Nephron (organoid): ENCODE measurements around the gene ADD3.

Experiments used
- H3K27ac Mint-ChIP-seq, 3 experiments: 2 replicates each; pipeline ENCODE4 v1.8.0; 2020; ENCODE audit warnings: mixed read lengths in 3 of 3, mild to moderate bottlenecking in 2 of 3, moderate library complexity in 1 of 3
- H3K27me3 Mint-ChIP-seq: 2 replicates; pipeline ENCODE4 v1.8.0; 2021; ENCODE audit warnings: low read depth, mild to moderate bottlenecking, moderate library complexity, mixed read lengths
- H3K36me3 Mint-ChIP-seq: 2 replicates; pipeline ENCODE4 v1.8.0; 2020; ENCODE audit warnings: low read depth, mixed read lengths
- H3K4me1 Mint-ChIP-seq: 2 replicates; pipeline ENCODE4 v1.8.0; 2020; ENCODE audit warnings: mixed read lengths
- H3K4me3 Mint-ChIP-seq, 3 experiments: 2 replicates each; pipeline ENCODE4 v1.8.0; 2020; ENCODE audit warnings: mild to moderate bottlenecking in 3 of 3, mixed read lengths in 3 of 3, moderate library complexity in 2 of 3
- H3K9me3 Mint-ChIP-seq: 2 replicates; pipeline ENCODE4 v1.8.0; 2020; ENCODE audit warnings: mixed read lengths
- TF ChIP-seq, protein P1 (sequence below), 3 experiments: fragments of 200-600 bp; sonication (generic); IDR thresholded peaks; one replicate each; pipeline ENCODE4 v1.5.0; 2021; ENCODE audit warnings: antibody characterized with exemption in 3 of 3; ENCODE audit not compliant: unreplicated experiment in 3 of 3

Gene ADD3

DNA sequence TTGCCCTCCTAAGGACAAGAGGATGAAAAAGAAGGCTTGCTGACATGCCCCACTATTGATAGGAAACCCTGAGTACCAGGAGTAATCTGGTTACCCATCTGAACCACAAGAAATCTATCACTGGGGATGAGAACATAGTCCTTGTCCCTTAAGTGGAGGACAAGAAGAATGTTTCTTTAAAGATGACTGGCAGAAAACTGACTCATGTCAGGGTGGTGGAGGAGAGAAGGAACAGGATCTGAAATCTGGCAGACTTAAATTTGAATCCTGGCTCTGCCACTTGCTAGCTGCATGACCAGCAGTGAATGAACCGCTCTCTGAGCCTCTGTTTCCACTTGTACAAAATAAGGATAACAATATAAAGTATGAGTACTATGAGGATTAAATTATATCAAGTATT is 45.5 kb upstream of the ADD3 start:
- TF ChIP-seq, protein P1, sequence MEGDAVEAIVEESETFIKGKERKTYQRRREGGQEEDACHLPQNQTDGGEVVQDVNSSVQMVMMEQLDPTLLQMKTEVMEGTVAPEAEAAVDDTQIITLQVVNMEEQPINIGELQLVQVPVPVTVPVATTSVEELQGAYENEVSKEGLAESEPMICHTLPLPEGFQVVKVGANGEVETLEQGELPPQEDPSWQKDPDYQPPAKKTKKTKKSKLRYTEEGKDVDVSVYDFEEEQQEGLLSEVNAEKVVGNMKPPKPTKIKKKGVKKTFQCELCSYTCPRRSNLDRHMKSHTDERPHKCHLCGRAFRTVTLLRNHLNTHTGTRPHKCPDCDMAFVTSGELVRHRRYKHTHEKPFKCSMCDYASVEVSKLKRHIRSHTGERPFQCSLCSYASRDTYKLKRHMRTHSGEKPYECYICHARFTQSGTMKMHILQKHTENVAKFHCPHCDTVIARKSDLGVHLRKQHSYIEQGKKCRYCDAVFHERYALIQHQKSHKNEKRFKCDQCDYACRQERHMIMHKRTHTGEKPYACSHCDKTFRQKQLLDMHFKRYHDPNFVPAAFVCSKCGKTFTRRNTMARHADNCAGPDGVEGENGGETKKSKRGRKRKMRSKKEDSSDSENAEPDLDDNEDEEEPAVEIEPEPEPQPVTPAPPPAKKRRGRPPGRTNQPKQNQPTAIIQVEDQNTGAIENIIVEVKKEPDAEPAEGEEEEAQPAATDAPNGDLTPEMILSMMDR (IDR thresholded peaks at IDR 0.05; ENCODE audit: unreplicated experiment in 3 of 3), result no peak
- Mint-ChIP-seq H3K27ac (peak overlapping the region; percentile 83 to 98 (median 89)), H3K27me3 (no peaks in the 10 kb centered on the region), H3K9me3 (no peaks in the 10 kb centered on the region), H3K4me3 (peak overlapping the region in 1 of 3 experiments; percentile 40), H3K4me1 (peaks cover 81% of the 10 kb centered on the region), H3K36me3 (no peaks in the 10 kb centered on the region)

DNA sequence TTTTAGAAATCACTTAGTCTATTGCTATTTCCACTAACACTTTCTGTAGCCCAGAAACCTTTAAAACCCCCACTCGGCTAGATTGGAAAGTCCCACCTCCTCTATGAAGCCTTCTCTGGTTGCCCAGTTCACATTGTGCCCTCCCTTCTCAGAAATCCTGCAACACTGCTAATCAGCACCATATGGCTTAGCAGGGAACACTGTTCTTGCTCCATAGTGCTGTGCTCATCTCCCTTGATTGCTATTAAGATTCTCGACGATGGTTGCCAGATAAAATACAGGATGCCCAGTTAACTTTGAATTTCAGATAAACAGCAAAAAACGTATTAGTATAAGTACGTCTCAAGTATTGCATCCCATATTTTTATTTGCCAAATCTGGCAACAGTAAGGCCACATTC is 44.3 kb upstream of the ADD3 start:
- Mint-ChIP-seq H3K36me3 (no peaks in the 10 kb centered on the region), H3K27ac (peak overlapping the region; percentile 57 to 90 (median 70)), H3K27me3 (no peaks in the 10 kb centered on the region), H3K9me3 (no peaks in the 10 kb centered on the region), H3K4me1 (peaks cover 76% of the 10 kb centered on the region), H3K4me3 (no peak overlapping the region)
- TF ChIP-seq, protein P1 (IDR thresholded peaks at IDR 0.05; ENCODE audit: unreplicated experiment in 3 of 3), result no peak

DNA sequence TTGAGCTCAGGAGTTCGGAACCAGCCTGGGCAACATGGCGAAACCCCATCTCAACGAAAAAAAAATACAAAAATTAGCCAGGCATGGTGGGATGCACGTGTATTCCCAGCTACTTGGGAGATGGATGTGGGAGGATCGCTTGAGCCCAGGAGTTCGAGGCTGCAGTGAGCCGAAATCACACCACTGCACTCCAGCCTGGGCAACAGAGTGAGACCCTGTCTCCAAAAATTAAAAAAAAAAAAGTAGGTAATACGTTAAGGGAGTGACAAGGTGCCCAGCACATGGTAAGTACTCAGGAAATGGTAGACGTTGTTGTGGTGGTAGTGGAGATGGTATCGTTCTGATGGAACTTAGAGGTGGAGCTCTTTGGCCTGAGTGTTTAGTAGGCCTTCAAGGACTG is 43.5 kb upstream of the ADD3 start:
- Mint-ChIP-seq H3K27me3 (no peaks in the 10 kb centered on the region), H3K36me3 (no peaks in the 10 kb centered on the region), H3K9me3 (no peaks in the 10 kb centered on the region), H3K4me3 (no peak overlapping the region), H3K27ac (peak overlapping the region; percentile 21 to 78 (median 57)), H3K4me1 (peaks cover 75% of the 10 kb centered on the region)
- TF ChIP-seq, protein P1 (IDR thresholded peaks at IDR 0.05; ENCODE audit: unreplicated experiment in 3 of 3), result no peak

DNA sequence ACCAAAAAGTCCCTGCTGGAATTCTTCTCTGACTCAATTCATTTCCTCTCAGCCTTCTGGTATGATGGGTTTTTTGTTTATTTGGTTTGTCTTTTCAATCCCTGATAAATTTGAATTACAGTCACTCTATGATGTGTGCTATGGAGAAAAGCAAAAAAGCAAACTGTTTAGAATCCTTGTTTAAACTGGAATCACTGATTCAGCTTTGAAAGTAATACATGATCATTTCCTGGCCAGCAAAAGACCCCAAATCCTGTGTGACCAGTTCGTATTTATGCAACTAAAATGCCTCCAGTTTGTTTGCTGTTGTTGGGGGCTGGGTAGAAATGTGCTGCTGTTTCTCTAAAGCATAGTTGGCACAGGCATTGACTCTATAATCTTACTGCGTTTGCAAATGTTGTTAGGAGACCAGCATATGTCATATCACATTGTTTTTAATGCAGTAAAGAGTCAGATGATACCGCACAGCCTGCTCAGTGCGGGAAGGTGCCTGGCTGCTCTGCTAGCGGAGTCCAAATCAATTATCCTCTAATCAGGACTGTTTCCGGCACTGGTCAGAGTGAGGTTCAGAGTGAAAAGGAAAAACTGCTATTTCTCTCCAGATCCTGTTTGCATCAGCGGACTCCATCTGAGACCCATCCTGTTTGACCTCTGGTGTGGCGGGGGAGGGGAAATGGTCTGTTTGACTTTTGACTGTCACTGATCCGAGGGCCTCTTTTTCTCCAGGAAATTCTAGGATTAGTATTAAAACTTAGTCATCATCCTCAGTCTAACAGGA is 40.6 kb upstream of the ADD3 start:
- Mint-ChIP-seq H3K4me1 (peaks cover 68% of the 10 kb centered on the region), H3K4me3 (peak overlapping the region; percentile 13 to 53 (median 50)), H3K36me3 (no peaks in the 10 kb centered on the region)

DNA sequence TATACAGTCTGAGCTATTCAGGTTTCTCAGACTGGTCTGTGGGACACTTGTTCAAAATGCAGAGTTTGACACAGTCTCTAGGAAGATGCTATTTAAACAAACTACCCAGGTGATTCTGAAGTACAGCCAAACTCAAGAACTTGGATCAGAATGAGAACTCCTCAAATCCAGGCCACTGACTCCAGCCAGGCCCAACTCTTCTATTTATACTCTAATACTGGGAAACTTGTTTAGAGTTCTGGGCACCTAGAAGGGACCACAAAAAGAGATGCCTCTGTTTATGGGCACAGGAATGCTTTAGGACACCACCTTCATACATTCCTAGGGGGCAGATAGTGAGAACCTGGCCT is 40.1 kb upstream of the ADD3 start:
- no peaks in the 10 kb centered on the region for H3K9me3 Mint-ChIP-seq
- H3K27me3 Mint-ChIP-seq, result no peaks in the 10 kb centered on the region
- no peaks in the 10 kb centered on the region for H3K36me3 Mint-ChIP-seq
- TF ChIP-seq, protein P1 (IDR thresholded peaks at IDR 0.05; ENCODE audit: unreplicated experiment in 3 of 3), result no peak
- peak overlapping the region; percentile 96 to 98 (median 97) for H3K27ac Mint-ChIP-seq
- H3K4me1 Mint-ChIP-seq, result peaks cover 68% of the 10 kb centered on the region
- H3K4me3 Mint-ChIP-seq, result peak overlapping the region in 2 of 3 experiments; percentile 13 to 50

More for the DNA sequence above, 40.6 kb upstream of the ADD3 start:
- TF ChIP-seq, protein P1 (IDR thresholded peaks at IDR 0.05; ENCODE audit: unreplicated experiment in 3 of 3), result no peak
- Mint-ChIP-seq H3K27ac (peak overlapping the region; percentile 96 to 98 (median 97)), H3K9me3 (no peaks in the 10 kb centered on the region), H3K27me3 (no peaks in the 10 kb centered on the region)
